Caco-2 (cell line): Measurements from ENCODE around the gene HYOU1. TPM values are rescaled to one million over a fixed set of nuclear protein-coding genes. Genes with fewer than 3 reads are reported as not detected.

Experiments
- BruUV-seq: library from RNA; stranded (reverse); fragments of 400-500 nt; replicated peaks from 2 replicates; lab custom pipeline; 2021; lab: Mats Ljungman, UMichigan
- CTCF ChIA-PET: fragments of 300-600 bp; sonication (Branson Sonifier 250); formaldehyde crosslinking; loops from one replicate; lab custom pipeline; 2022; ENCODE audit warnings: antibody characterized with exemption; lab: Charles Lee
- POLR2A ChIA-PET: fragments of 300-600 bp; sonication (Branson Sonifier 250); formaldehyde crosslinking; loops from one replicate; lab custom pipeline; 2022; ENCODE audit warnings: antibody characterized with exemption; lab: Charles Lee
- DNase-seq, 2 experiments: peaks; one replicate each; pipeline versions ENCODE4 v3.0.0 to v3.0.0-alpha.2; 2020 to 2022
- H3K27me3 ChIP-seq: replicated peaks from 2 replicates; pipeline ENCODE4 v1.6.0; 2011; ENCODE audit warnings: low read length; ENCODE audit not compliant: control insufficient read depth, insufficient read depth
- H3K36me3 ChIP-seq: 2 replicates; pipeline ENCODE4 v1.5.1; 2011; ENCODE audit warnings: low read length; ENCODE audit not compliant: control insufficient read depth, insufficient read depth
- H3K4me1 ChIP-seq: fragments of 250-450 bp; sonication (Bioruptor Pico); 2 replicates; pipeline ENCODE4 v1.5.1; 2020; ENCODE audit warnings: mild to moderate bottlenecking
- H3K4me3 ChIP-seq: 2 replicates; pipeline ENCODE4 v1.5.1; 2011; ENCODE audit warnings: low read depth, mild to moderate bottlenecking, control low read depth, low read length
- H3K9me3 ChIP-seq: fragments of 250-450 bp; sonication (Bioruptor Pico); 2 replicates; pipeline ENCODE4 v1.5.1; 2020; ENCODE audit warnings: mild to moderate bottlenecking, moderate library complexity
- H3K27ac Mint-ChIP-seq: one replicate; pipeline ENCODE4 v1.8.0; 2022; ENCODE audit warnings: mixed read lengths; ENCODE audit not compliant: unreplicated experiment
- H3K27me3 Mint-ChIP-seq: one replicate; pipeline ENCODE4 v1.8.0; 2022; ENCODE audit warnings: mixed read lengths; ENCODE audit not compliant: insufficient read depth, unreplicated experiment
- H3K36me3 Mint-ChIP-seq: one replicate; pipeline ENCODE4 v1.8.0; 2022; ENCODE audit warnings: mild to moderate bottlenecking, mixed read lengths; ENCODE audit not compliant: insufficient read depth, unreplicated experiment
- H3K4me1 Mint-ChIP-seq: one replicate; pipeline ENCODE4 v1.8.0; 2022; ENCODE audit warnings: low read depth, mixed read lengths; ENCODE audit not compliant: unreplicated experiment
- H3K4me3 Mint-ChIP-seq: one replicate; pipeline ENCODE4 v1.8.0; 2022; ENCODE audit warnings: mild to moderate bottlenecking, moderate library complexity, mixed read lengths; ENCODE audit not compliant: unreplicated experiment
- H3K9me3 Mint-ChIP-seq: one replicate; pipeline ENCODE4 v1.8.0; 2022; ENCODE audit warnings: mixed read lengths; ENCODE audit not compliant: unreplicated experiment
- intact Hi-C: fragments of 100-400 bp; cut with micrococcal nuclease; formaldehyde crosslinking; loops from one replicate; pipeline ENCODE4 v1.10.0; 2022; ENCODE audit not compliant: unreplicated experiment
- total RNA-seq: library from RNA; stranded (reverse); gene quantifications from 2 replicates; pipeline ENCODE4 v1.2.3, GENCODE V29; 2022
- TF ChIP-seq, protein P1 (sequence below), 2 experiments: fragments of 200-600 bp in 1 of 2; IDR thresholded peaks; 1 replicate in 1 of 2; 2 replicates in 1 of 2; pipeline versions ENCODE4 v1.5.1 to v1.8.0; 2011 to 2022; ENCODE audit warnings: antibody characterized with exemption in 1 of 2, control low read depth in 1 of 2, inconsistent platforms in 1 of 2, low read depth in 1 of 2, low read length in 1 of 2, mild to moderate bottlenecking in 1 of 2, moderate library complexity in 1 of 2; ENCODE audit not compliant: insufficient read depth in 1 of 2, severe bottlenecking in 1 of 2, unreplicated experiment in 1 of 2

Gene HYOU1
- total RNA-seq, 1 experiment from 2014 or later = 366 TPM

DNA sequence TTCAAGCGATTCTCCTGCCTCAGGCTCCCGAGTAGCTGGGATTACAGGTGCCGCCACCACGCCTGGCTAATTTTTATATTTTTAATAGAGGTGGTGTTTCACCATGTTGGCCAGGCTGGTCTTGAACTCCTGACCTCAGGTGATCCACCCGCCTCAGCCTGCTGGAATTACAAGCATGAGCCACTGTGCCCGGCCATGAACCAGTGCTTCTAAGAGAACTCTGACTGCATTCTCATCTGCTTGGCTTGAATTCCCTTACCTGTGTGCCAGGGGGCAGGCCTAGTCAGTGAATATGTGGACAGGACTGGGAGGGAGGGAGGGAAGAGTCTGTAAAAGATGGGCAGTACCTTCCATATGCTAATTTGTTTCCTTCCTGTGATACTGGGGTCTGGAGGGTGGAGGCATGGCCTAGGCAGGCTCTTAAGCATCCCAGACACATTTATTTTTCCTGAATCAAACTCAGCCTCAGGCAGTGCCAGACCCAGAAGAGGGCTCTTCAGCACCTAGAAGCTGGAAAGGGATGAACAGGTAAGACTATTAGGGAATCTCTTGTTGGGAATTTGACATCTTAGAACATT is 45.4 kb downstream of the HYOU1 start:
- H3K36me3 ChIP-seq = peaks cover 11% of the 10 kb centered on the region
- H3K4me1 ChIP-seq = peaks cover 13% of the 10 kb centered on the region

DNA sequence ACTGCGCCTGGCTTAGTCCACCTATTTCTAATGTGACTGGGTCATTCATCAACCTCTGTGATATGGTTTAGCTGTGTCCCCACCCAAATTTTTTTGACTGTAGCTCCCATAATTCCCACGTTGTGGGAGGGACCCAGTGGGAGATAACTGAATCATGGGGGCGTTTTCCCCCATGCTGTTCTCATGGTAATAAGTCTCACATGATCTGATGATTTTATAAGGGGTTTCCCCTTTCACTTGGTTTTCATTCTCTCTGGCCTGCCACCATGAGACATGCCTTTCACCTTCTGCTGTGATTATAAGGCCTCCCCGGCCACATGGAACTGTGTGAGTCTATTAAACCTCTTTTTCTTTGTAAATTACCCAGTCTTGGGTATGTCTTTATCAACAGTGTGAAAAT is 50.3 kb downstream of the HYOU1 start:
- no peak overlapping the region for H3K27ac Mint-ChIP-seq
- H3K9me3 Mint-ChIP-seq = no peaks in the 10 kb centered on the region
- H3K4me1 Mint-ChIP-seq = no peaks in the 10 kb centered on the region
- ChIA-PET CTCF (no interaction called here), POLR2A (no interaction called here)
- BruUV-seq = no TSS peak
- no peak overlapping the region for H3K4me3 ChIP-seq
- H3K36me3 Mint-ChIP-seq = peaks cover 95% of the 10 kb centered on the region
- no peaks in the 10 kb centered on the region for H3K9me3 ChIP-seq
- TF ChIP-seq, protein P1, sequence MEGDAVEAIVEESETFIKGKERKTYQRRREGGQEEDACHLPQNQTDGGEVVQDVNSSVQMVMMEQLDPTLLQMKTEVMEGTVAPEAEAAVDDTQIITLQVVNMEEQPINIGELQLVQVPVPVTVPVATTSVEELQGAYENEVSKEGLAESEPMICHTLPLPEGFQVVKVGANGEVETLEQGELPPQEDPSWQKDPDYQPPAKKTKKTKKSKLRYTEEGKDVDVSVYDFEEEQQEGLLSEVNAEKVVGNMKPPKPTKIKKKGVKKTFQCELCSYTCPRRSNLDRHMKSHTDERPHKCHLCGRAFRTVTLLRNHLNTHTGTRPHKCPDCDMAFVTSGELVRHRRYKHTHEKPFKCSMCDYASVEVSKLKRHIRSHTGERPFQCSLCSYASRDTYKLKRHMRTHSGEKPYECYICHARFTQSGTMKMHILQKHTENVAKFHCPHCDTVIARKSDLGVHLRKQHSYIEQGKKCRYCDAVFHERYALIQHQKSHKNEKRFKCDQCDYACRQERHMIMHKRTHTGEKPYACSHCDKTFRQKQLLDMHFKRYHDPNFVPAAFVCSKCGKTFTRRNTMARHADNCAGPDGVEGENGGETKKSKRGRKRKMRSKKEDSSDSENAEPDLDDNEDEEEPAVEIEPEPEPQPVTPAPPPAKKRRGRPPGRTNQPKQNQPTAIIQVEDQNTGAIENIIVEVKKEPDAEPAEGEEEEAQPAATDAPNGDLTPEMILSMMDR (IDR thresholded peaks at IDR 0.05; ENCODE audit: insufficient read depth in 1 of 2, low read depth in 1 of 2, low read length in 1 of 2, severe bottlenecking in 1 of 2, unreplicated experiment in 1 of 2) = no peak
- no peaks in the 10 kb centered on the region for H3K4me1 ChIP-seq
- H3K36me3 ChIP-seq = peaks cover 9% of the 10 kb centered on the region
- no peak for DNase-seq
- no peaks in the 10 kb centered on the region for H3K27me3 Mint-ChIP-seq
- H3K4me3 Mint-ChIP-seq = no peak overlapping the region
- no peaks in the 10 kb centered on the region for H3K27me3 ChIP-seq
- intact Hi-C loops = no loop called here

More for the DNA sequence above, 45.4 kb downstream of the HYOU1 start:
- intact Hi-C loops = no loop called here
- BruUV-seq = no TSS peak
- Histone ChIP-seq H3K9me3 (no peaks in the 10 kb centered on the region), H3K27me3 (no peaks in the 10 kb centered on the region), H3K4me3 (no peak overlapping the region)
- Mint-ChIP-seq H3K9me3 (no peaks in the 10 kb centered on the region), H3K36me3 (peaks cover 95% of the 10 kb centered on the region), H3K27ac (no peak overlapping the region), H3K4me3 (no peak overlapping the region), H3K4me1 (peaks cover 6% of the 10 kb centered on the region), H3K27me3 (no peaks in the 10 kb centered on the region)
- no peak for DNase-seq
- TF ChIP-seq, protein P1 (IDR thresholded peaks at IDR 0.05; ENCODE audit: insufficient read depth in 1 of 2, low read depth in 1 of 2, low read length in 1 of 2, severe bottlenecking in 1 of 2, unreplicated experiment in 1 of 2) = no peak
- POLR2A ChIA-PET = no interaction called here
- CTCF ChIA-PET = no interaction called here

DNA sequence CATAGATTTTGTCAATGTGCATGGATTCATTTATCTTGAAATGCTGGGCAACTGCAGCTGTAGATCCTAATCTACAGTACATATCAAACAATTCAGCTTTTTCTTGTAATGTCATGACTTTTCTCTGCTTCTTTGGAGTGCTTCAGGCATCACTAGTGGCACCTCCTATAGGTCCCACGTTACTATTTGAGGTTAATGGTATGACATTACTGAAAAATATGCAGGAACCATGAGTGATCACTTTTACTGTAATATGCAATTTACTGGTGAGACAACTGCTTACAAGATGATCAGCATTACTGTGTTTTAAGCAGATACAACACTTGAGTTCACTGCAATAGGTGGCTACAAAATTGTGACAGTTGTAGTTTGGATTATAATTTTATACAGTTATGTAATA is 56.1 kb downstream of the HYOU1 start:
- BruUV-seq = no TSS peak
- peaks cover 12% of the 10 kb centered on the region for H3K4me1 ChIP-seq
- H3K36me3 ChIP-seq = peaks cover 15% of the 10 kb centered on the region
- POLR2A ChIA-PET = no interaction called here
- no peak overlapping the region for H3K4me3 ChIP-seq
- peaks cover 84% of the 10 kb centered on the region for H3K36me3 Mint-ChIP-seq
- peaks cover 24% of the 10 kb centered on the region for H3K4me1 Mint-ChIP-seq
- no peaks in the 10 kb centered on the region for H3K27me3 ChIP-seq
- DNase-seq = no peak
- H3K9me3 ChIP-seq = no peaks in the 10 kb centered on the region
- TF ChIP-seq, protein P1 (IDR thresholded peaks at IDR 0.05; ENCODE audit: insufficient read depth in 1 of 2, low read depth in 1 of 2, low read length in 1 of 2, severe bottlenecking in 1 of 2, unreplicated experiment in 1 of 2) = no peak
- intact Hi-C loops = no loop called here
- no peaks in the 10 kb centered on the region for H3K27me3 Mint-ChIP-seq
- CTCF ChIA-PET = interaction anchor here (0.9 kb wide), 1 partner anchor 70 kb away, joined by 3 read pairs; no protein-coding TSS in a partner anchor
- H3K27ac Mint-ChIP-seq = no peak overlapping the region
- H3K9me3 Mint-ChIP-seq = no peaks in the 10 kb centered on the region
- peak overlapping the region; percentile 25 for H3K4me3 Mint-ChIP-seq
